NCI-H187 treated with DMSO at 0.1 percent for 48 hours (cell line): Measurements from ENCODE around the gene SLC25A13.

ENCODE experiments used
- DNase-seq: peaks from one replicate; lab custom pipeline; 2025; lab: John Stamatoyannopoulos, UW

The SLC25A13 gene

GRCh38 chr7:96322847-96323461, 1.1 kb upstream of the SLC25A13 start:
- no peak for DNase-seq

- no peak for DNase-seq
Observed at GRCh38 chr7:96322373-96322695, 436 bp upstream of the SLC25A13 start.

DNA sequence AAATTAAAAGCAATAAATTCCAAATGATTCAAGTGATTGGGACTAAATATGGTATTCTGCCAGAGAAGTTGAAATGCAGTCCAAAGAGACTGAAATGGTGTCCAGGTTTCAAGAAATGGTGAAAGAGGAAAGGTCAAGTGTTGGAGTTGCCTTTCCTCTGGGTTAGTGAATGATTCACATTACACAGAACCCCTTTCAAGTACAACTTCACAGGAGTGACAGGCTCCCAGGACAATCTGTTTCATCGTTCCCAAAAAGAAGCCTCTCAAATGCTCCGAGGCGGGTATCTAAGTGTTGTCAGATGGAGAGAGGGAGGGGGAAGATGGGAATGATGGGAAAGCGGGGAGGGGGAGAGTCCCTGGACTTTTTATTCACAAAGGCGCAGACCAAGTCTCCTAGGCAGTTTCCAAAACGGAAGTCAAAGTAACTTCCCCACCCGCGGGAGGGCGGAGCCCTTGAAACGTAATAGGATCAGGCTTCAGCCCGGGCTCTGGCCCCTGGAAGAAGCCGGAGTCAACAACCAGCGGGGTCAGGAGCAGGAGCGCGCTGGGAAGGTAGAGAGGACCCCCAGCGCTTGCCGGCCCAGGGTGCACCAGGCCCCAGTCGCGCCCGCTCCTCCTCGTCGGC, 754 bp downstream of the SLC25A13 start:
- DNase-seq: no peak

DNA sequence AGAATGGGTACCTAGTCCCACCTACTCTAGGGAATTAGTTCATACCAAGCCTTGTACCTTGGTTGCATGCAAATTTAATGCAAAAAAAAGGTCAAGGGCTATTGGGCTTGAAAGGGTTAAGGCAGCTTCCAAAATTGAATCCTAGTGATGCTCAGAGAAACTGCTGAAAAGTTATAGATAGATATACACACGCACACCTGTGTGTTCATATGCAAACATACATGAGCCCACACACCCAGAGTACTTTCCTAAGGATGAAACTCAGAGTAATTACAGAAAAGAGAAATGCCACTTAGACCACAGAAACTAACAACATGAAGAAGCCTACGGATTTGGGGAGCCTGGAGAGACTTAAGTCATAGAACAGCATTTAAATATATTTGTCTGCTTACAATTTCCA, 1.5 kb downstream of the SLC25A13 start:
- no peak for DNase-seq

GRCh38 chr7:96319439-96319838, 2.5 kb downstream of the SLC25A13 start:
- DNase-seq: no peak

GRCh38 chr7:96316949-96317348, 4.9 kb downstream of the SLC25A13 start:
- DNase-seq: no peak

DNA sequence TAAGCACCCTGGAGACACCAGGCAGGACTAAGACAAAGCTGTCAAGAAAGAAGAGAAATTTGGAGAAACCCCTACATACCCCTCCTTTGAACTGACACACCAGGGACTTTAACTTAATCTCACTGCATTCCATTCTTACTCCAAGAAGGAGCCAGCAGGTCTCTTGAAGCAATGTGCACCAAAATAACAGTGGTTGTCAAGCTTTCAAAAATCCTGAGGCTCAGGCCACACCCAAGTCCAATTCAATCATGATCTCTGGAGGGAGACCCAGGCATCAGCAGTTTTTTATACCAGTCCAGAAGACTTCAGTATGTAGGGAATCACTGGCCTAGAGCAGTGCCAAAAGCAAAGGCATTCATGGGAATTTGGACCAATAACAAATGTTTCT, 6.8 kb downstream of the SLC25A13 start:
- DNase-seq: no peak

GRCh38 chr7:96314402-96315124, 7.3 kb downstream of the SLC25A13 start:
- DNase-seq: no peak

- DNase-seq: no peak
Observed at GRCh38 chr7:96313940-96314339, 8.0 kb downstream of the SLC25A13 start.

DNA sequence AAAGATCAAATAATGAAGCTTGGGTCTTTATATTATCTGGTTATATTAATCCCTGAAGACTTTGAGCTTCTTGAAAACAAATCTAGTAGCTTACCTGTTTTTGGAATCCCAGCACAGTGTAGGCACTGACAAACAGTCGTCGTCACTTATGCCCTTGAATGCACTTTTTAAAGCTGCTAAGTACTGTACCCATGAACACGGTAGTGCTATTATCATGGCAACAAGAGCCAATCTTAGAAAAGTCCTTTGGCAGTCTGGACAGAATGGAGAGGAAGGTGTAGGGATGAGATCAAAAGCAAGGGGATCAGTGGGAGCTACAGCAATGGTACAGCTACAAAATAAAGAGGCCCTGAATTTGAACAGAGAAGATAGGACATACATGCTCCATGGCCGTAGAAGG, 9.4 kb downstream of the SLC25A13 start:
- DNase-seq: no peak

DNA sequence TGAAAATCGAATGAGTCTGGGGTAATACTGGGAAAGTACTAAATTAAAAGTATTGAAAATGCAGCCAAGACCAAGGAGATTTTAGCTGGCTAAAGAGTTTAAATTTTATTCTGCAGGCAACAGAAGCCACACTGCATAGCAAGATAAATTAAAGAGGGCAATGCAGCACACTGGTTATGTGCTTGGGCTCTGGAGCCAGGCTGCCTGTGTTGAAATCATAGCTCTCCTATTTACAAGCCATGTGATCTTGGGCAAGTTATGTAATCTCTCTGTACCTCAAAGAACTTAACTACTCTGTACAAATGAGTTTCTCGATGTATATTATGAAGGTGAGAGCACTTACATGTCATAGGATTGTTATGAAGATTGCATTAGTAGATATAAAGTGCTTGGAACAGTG, 9.9 kb downstream of the SLC25A13 start:
- DNase-seq: no peak

DNA sequence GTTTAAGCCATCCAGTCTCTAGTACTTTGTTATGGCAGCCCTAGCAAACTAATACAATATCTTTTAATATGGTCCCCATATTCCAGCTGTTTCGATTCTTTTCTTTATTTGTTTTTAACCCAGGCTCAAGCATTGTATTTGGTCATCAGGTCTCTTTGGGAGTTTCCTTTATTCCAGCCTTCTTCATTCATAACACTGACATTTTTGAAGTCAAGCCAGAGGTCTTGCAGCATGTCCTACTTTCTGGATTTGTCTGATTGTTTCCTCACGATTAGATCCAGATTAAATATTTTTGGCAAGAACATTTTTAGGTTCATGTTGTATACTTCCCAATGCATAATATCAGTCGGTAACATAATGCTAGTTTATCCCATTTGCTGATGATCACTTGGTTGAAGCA, 11.8 kb downstream of the SLC25A13 start:
- DNase-seq: no peak

- no peak for DNase-seq
Observed at GRCh38 chr7:96308950-96309263, 13.0 kb downstream of the SLC25A13 start.

- DNase-seq: no peak
Observed at GRCh38 chr7:96308253-96308949, 13.5 kb downstream of the SLC25A13 start.

DNA sequence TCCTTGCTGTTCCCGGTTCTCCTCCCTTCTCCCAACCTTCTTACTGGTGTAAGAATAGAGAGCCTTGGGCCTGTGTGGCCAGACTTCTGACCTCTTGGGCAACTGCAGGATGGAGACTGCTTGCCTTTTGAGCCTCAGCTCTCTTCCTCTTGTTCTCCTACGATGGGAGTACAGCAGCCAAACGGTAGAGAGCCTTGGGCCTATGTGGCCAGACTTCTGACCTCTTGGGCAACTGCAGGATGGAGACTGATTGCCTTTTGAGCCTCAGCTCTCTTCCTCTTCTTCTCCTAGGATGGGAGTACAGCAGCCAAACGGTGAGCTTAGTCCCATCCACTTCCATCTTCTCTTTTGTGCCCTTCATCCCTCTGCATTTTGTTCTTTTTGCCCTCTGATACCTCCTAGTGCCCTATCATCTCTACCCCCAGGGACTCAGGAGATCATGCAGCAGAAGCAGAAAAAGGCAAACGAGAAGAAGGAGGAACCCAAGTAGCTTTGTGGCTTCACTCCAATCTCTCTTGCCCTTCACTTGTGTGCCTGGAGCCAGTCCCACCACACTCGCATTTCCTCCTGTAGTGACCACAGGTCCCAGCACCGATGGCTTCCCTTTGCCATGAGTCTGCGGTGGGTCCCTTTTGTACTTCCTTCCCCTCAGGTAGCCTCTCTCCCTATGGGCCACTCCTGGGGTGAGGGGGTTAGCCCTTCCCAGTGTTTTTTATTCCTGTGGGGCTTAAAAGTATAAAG, 15.3 kb downstream of the SLC25A13 start:
- no peak for DNase-seq

DNA sequence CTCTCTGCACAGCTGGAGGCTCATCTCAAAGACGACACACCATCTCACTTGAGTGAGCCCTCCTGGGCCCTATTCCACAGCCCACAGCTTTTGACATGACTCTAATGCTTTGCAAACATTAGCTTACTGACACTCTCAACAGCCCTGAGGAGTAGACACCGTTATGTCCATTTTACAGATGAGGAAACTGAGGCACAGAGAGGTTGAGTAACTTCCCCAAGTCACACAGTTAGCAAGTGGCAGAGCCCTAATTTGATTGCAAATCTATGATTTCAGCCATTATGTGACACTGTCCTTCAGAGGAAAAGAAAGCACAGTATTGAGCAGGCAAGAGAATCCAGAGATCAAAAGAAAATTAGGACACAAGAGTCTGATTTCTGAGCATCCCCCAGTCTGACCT, 16.0 kb downstream of the SLC25A13 start:
- no peak for DNase-seq

DNA sequence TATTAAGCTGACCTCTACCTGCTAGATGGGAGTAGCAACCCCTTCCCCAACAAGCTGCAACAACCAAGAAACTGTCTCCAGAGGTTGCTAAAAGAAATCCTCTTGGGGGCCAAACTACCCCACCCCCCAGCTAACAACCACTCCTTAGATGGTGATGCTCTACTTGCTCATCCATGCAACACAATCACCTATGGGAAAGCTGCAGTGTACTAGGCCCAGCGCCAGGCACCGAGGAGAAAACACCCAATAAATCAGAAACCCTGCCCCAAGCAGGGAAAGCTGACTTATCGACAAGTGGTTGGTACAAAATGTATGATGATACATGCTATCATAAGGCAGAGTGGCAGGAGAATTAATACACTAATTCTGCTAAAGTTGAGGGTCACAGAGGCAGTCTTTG, 17.3 kb downstream of the SLC25A13 start:
- DNase-seq: no peak

DNA sequence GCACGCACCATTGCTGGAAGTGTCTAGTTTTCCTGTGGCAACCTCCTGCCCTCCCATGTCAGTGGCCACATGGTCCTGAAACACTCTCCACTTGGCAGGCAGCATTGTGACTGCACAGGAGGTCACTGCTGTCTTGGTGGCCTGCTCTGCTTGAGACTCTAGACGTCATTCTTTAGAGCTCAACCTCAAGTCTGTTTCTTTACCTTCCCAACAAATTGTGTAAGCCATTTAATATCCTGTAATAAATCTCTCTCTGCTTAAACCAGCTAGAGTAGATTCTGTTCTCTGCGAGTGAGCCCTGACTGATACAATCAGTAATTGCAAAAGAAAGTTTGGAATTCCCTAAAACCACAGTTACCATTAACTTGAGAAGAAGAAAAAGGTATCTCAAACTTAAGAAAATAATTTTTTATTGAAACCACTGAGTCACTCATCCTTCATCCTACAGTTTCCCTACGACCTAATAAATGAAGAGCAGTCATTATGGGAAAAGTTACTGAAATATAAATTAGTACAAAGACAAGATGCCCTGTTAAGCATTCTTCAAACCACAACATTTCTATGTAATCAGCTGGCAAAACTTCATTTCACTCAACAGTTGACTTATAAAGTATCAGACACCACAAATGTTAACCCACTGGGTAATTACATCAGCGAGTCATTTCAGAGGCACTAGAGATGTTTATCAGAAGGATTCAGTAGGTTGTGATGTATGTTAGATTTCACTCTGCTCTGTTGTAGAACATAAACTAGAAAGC, 18.0 kb downstream of the SLC25A13 start:
- DNase-seq: no peak

DNA sequence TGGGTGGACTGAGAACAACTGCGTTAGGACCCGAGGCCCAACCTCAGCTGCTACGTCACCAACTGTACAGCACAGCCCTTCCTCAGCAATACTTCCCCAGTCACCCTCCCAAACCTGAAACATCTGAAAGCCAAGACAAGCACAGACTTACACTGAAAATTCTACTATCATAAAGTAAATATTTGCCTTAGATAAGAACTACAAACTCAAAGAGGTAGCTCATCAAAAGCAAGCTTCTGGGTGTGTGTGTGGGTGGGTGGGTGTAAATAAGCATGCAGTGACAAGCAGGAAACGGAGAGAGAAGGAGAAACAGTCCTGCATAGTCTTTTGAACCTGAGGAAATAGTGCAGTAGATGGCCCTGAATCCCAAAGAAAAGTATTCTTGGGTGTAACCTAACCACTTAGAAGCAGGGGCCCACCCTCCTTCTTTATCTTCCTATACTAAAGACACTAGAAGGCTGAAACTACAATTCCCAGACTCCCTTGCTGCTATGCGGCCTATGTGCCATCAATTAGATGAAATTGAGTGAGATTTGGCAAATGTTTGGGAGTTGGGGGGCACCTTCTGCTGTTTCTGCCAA, 18.7 kb downstream of the SLC25A13 start:
- no peak for DNase-seq

GRCh38 chr7:96300986-96301385, 20.9 kb downstream of the SLC25A13 start:
- DNase-seq: no peak

- DNase-seq: no peak
Observed at GRCh38 chr7:96300502-96300901, 21.4 kb downstream of the SLC25A13 start.
